ENCODE data around the gene CHN2. TPM values are rescaled to one million over a fixed set of nuclear protein-coding genes. Genes with fewer than 3 reads are reported as not detected.
A peak's percentile ranks its signal among the peaks of the same experiment; 100 is the strongest.

CHN2 gene
- total RNA-seq, 1 experiment from 2014 or later = not detected

DNA sequence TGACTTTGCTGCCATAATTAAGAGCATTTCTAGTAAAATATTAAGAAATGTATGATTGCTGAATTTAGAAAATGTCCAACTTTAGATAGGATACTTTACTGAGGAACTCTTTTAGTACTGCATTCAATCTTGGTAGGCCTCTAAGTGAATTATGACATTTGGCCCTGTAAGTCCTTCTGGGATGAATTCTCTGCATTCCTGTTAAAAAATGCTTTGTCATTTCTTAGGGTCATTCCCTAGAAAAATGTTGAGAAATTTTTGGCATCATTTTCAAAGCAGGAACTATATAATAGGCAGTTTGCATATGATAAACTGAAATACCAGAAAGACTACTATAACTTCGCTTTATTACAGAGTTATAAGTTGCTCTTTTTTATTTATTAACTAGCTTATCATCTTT, 299.8 kb downstream of the CHN2 start:
- intact Hi-C loops (cut with micrococcal nuclease; ENCODE audit: unreplicated experiment) = no loop called here
- Histone ChIP-seq H2AFZ (no peak overlapping the region), H3K36me3 (ENCODE audit: low read depth) (no peaks in the 10 kb centered on the region), H3K4me2 (peak overlapping the region; percentile 34), H3K27ac (peak overlapping the region; percentile 56), H3K4me3 (no peak overlapping the region), H3K27me3 (ENCODE audit: insufficient read depth, low read depth) (no peaks in the 10 kb centered on the region), H3F3A (ENCODE audit: insufficient read depth, low read depth) (peaks cover 2% of the 10 kb centered on the region; the same call in 1 of the 2 replicates), H3K9me3 (ENCODE audit: insufficient read depth, low read depth) (no peaks in the 10 kb centered on the region), H3K4me1 (replicated peaks; ENCODE audit: insufficient read depth) (peaks cover 24% of the 10 kb centered on the region), H3K79me2 (ENCODE audit: low read depth) (no peaks in the 10 kb centered on the region), H4K20me1 (ENCODE audit: insufficient read depth) (no peaks in the 10 kb centered on the region), H3K9me2 (ENCODE audit: insufficient read depth) (peaks cover 6% of the 10 kb centered on the region; the same call in 1 of the 2 replicates)
- TF ChIP-seq, protein P1, sequence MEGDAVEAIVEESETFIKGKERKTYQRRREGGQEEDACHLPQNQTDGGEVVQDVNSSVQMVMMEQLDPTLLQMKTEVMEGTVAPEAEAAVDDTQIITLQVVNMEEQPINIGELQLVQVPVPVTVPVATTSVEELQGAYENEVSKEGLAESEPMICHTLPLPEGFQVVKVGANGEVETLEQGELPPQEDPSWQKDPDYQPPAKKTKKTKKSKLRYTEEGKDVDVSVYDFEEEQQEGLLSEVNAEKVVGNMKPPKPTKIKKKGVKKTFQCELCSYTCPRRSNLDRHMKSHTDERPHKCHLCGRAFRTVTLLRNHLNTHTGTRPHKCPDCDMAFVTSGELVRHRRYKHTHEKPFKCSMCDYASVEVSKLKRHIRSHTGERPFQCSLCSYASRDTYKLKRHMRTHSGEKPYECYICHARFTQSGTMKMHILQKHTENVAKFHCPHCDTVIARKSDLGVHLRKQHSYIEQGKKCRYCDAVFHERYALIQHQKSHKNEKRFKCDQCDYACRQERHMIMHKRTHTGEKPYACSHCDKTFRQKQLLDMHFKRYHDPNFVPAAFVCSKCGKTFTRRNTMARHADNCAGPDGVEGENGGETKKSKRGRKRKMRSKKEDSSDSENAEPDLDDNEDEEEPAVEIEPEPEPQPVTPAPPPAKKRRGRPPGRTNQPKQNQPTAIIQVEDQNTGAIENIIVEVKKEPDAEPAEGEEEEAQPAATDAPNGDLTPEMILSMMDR (conservative IDR thresholded peaks at IDR 0.05) = no peak
- TF ChIP-seq EZH2 (IDR thresholded peaks at IDR 0.05; ENCODE audit: low read depth) = no peak
- ChIA-PET POLR2A (ENCODE audit: unreplicated experiment) (no interaction called here), CTCF (no interaction called here)
- BruUV-seq (replicated peaks) = no TSS peak
- DNase-seq = peak in 1 of 2 experiments; percentile 77

DNA sequence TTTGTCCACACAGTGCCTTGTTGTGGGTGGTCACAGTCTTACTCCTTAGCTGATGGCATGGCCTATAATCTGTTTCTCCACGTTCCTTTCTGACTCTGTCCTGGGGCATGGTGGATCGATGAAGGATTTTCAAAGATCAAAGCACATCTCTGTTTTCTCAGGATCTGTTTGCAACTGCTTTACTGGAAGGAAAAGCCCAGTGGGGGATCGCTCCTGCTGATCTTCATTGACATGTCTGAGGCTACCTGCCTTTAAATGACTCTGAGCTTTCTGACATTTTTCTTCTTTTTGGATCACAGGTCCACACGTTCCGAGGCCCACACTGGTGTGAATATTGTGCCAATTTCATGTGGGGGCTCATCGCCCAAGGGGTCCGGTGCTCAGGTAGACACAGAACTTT, 301.1 kb downstream of the CHN2 start:
- Histone ChIP-seq H4K20me1 (ENCODE audit: insufficient read depth) (no peaks in the 10 kb centered on the region), H3K4me2 (no peak overlapping the region), H2AFZ (no peak overlapping the region), H3K79me2 (ENCODE audit: low read depth) (no peaks in the 10 kb centered on the region), H3K4me3 (no peak overlapping the region), H3K27ac (no peak overlapping the region), H3K9me2 (ENCODE audit: insufficient read depth) (peaks cover 6% of the 10 kb centered on the region; the same call in 1 of the 2 replicates), H3K36me3 (ENCODE audit: low read depth) (no peaks in the 10 kb centered on the region), H3K4me1 (replicated peaks; ENCODE audit: insufficient read depth) (peaks cover 18% of the 10 kb centered on the region), H3K27me3 (ENCODE audit: insufficient read depth, low read depth) (no peaks in the 10 kb centered on the region), H3K9me3 (ENCODE audit: insufficient read depth, low read depth) (no peaks in the 10 kb centered on the region), H3F3A (ENCODE audit: insufficient read depth, low read depth) (no peaks in the 10 kb centered on the region)
- intact Hi-C loops (cut with micrococcal nuclease; ENCODE audit: unreplicated experiment) = no loop called here
- POLR2A ChIA-PET (ENCODE audit: unreplicated experiment) = no interaction called here
- no TSS peak for BruUV-seq (replicated peaks)
- DNase-seq = no peak
- TF ChIP-seq EZH2 (IDR thresholded peaks at IDR 0.05; ENCODE audit: low read depth) = no peak
- TF ChIP-seq, protein P1 (conservative IDR thresholded peaks at IDR 0.05) = no peak
- CTCF ChIA-PET = interaction anchor here (0.6 kb wide), 1 partner anchor 510 kb away, joined by 4 read pairs; no protein-coding TSS in a partner anchor

DNA sequence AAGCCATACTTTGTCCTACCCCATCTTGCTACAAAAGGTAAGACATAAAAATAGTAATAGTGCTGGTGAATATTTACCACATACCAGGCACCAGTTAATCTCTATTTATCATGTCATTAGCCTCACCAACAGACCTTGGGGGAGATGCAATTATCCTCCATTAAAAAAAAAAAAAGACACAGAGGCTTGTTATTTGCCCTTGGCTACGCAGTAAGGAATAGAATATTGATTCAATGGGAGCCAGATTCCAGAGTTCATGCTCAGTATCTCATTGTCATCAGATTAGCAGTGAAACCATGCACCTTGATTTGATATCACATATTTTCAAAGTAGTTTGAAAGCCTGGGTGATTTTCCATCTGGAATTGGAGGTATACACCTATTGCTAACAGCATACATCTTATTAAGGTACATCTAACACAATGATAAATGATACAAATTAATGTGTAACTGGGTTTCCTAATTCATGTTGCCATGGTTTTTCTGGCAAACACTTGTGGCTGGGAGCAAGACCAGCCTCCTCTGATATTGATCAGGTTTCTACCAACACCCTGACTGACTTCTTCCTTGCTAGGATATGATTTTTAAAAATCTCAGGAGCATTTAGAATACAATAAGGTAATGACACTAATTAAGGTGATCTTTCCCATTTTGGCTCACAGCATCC, 301.9 kb downstream of the CHN2 start:
- peaks cover 6% of the 10 kb centered on the region; the same call in 1 of the 2 replicates for H3K9me2 ChIP-seq (ENCODE audit: insufficient read depth)
- H4K20me1 ChIP-seq (ENCODE audit: insufficient read depth) = no peaks in the 10 kb centered on the region
- H3K4me1 ChIP-seq (replicated peaks; ENCODE audit: insufficient read depth) = peaks cover 18% of the 10 kb centered on the region
- ChIA-PET POLR2A (ENCODE audit: unreplicated experiment) (no interaction called here), CTCF (no interaction called here)
- no peak overlapping the region for H3K4me3 ChIP-seq
- H2AFZ ChIP-seq = no peak overlapping the region
- TF ChIP-seq EZH2 (IDR thresholded peaks at IDR 0.05; ENCODE audit: low read depth) = no peak
- TF ChIP-seq, protein P1 (conservative IDR thresholded peaks at IDR 0.05) = no peak
- no peaks in the 10 kb centered on the region for H3K27me3 ChIP-seq (ENCODE audit: insufficient read depth, low read depth)
- BruUV-seq (replicated peaks) = no TSS peak
- no peaks in the 10 kb centered on the region for H3F3A ChIP-seq (ENCODE audit: insufficient read depth, low read depth)
- intact Hi-C loops (cut with micrococcal nuclease; ENCODE audit: unreplicated experiment) = no loop called here
- DNase-seq = no peak
- no peak overlapping the region for H3K4me2 ChIP-seq
- H3K79me2 ChIP-seq (ENCODE audit: low read depth) = no peaks in the 10 kb centered on the region
- H3K9me3 ChIP-seq (ENCODE audit: insufficient read depth, low read depth) = no peaks in the 10 kb centered on the region
- no peaks in the 10 kb centered on the region for H3K36me3 ChIP-seq (ENCODE audit: low read depth)
- no peak overlapping the region for H3K27ac ChIP-seq

All from PC-9 (cell line).